Endothelial cell (in vitro differentiated cells): ENCODE results near the gene C13orf46. TPM values are rescaled to one million over a fixed set of nuclear protein-coding genes. Genes with fewer than 3 reads are reported as not detected.
A peak's percentile ranks its signal among the peaks of the same experiment; 100 is the strongest.
"Not testable (repeated sequence)": the region's sequence is repeated elsewhere in the genome, so short reads cannot be mapped to it uniquely, and the experiment has no call there.

ENCODE experiments used
- DNase-seq: peaks from one replicate; pipeline ENCODE4 v3.0.0; 2021; ENCODE audit warnings: low spot score
- H3K27ac Mint-ChIP-seq: one replicate; pipeline ENCODE4 v1.8.0; 2021; ENCODE audit warnings: mixed read lengths, inconsistent platforms; ENCODE audit not compliant: unreplicated experiment
- H3K27me3 Mint-ChIP-seq: one replicate; pipeline ENCODE4 v1.8.0; 2021; ENCODE audit warnings: mild to moderate bottlenecking, moderate library complexity, mixed read lengths, inconsistent platforms; ENCODE audit not compliant: unreplicated experiment
- H3K36me3 Mint-ChIP-seq: one replicate; pipeline ENCODE4 v1.8.0; 2021; ENCODE audit warnings: mild to moderate bottlenecking, low read depth, mixed read lengths, inconsistent platforms; ENCODE audit not compliant: unreplicated experiment
- H3K4me1 Mint-ChIP-seq: one replicate; pipeline ENCODE4 v1.8.0; 2021; ENCODE audit warnings: mild to moderate bottlenecking, mixed read lengths, inconsistent platforms; ENCODE audit not compliant: unreplicated experiment
- H3K4me3 Mint-ChIP-seq: one replicate; pipeline ENCODE4 v1.8.0; 2021; ENCODE audit warnings: mild to moderate bottlenecking, mixed read lengths, inconsistent platforms; ENCODE audit not compliant: unreplicated experiment
- H3K9me3 Mint-ChIP-seq: one replicate; pipeline ENCODE4 v1.8.0; 2021; ENCODE audit warnings: mixed read lengths, inconsistent platforms; ENCODE audit not compliant: unreplicated experiment
- total RNA-seq: library from RNA; stranded (reverse); fragmentation: NEBNext Ultra II Directional; extraction: Animal tissue kit (Norgen Biotek cat#: 25700); gene quantifications from one replicate; pipeline ENCODE4 v1.2.1, GENCODE V29; 2021; ENCODE audit not compliant: unreplicated experiment
- TF ChIP-seq, protein P1 (sequence below): fragments of 200-600 bp; sonication (generic); IDR thresholded peaks from one replicate; pipeline ENCODE4 v1.5.0; 2021; ENCODE audit warnings: antibody characterized with exemption; ENCODE audit not compliant: unreplicated experiment

Gene C13orf46
- total RNA-seq, 1 donor from 2014 or later = 1.5 TPM

DNA sequence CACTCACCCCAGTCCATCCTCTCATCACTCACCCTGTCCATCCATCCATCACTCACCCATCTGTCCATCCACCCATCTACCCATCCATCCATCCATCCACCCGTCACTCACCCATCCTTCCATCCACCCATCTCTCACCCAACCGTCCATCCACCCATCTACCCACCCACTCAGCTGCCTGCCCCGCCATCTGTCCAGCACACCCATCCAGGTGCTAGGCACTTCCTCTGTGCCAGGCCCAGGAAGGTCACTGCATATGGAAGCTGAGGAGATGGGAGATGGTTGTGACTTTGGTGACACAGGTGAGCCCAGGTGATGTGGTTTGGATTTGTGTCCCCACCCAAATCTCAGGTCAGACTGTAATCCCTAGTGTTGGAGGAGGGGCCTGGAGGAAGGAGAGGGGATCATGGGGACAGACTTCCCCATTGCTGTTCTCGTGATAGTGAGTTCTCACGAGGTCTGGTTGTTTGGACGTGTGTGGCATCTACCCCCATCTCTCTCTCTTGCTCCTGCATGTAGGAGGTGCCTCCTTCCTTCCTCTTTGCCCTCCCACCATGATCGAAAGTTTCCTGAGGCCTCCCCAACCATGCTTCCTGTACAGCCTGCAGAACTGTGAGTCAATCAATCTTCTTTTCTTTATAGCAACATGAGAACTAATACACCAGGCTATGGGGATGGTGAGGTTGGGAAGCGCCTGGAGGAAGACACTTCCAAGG lies 15.9 kb upstream of the C13orf46 start:
- H3K27me3 Mint-ChIP-seq = peaks cover 11% of the 10 kb centered on the region
- peaks cover 41% of the 10 kb centered on the region for H3K36me3 Mint-ChIP-seq
- no peak overlapping the region for H3K27ac Mint-ChIP-seq
- peak overlapping the region; percentile 16 for H3K4me3 Mint-ChIP-seq
- TF ChIP-seq, protein P1, sequence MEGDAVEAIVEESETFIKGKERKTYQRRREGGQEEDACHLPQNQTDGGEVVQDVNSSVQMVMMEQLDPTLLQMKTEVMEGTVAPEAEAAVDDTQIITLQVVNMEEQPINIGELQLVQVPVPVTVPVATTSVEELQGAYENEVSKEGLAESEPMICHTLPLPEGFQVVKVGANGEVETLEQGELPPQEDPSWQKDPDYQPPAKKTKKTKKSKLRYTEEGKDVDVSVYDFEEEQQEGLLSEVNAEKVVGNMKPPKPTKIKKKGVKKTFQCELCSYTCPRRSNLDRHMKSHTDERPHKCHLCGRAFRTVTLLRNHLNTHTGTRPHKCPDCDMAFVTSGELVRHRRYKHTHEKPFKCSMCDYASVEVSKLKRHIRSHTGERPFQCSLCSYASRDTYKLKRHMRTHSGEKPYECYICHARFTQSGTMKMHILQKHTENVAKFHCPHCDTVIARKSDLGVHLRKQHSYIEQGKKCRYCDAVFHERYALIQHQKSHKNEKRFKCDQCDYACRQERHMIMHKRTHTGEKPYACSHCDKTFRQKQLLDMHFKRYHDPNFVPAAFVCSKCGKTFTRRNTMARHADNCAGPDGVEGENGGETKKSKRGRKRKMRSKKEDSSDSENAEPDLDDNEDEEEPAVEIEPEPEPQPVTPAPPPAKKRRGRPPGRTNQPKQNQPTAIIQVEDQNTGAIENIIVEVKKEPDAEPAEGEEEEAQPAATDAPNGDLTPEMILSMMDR = no peak
- no peaks in the 10 kb centered on the region for H3K9me3 Mint-ChIP-seq
- H3K4me1 Mint-ChIP-seq = no peaks in the 10 kb centered on the region
- no peak for DNase-seq

DNA sequence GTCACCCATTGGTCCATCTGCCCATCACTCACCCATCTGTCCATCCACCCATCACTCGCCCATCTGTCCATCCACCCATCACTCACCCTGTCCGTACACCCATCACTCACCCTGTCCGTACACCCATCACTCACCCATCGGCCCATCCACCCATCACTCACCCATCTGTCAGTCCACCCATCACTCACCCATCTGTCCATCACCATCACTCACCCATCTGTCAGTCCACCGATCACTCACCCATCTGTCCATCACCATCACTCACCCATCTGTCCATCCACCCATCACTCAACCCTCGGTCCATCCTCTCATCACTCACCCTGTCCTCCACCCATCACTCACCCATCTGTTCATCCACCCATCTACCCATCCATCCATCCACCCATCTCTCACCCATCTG lies 15.0 kb upstream of the C13orf46 start:
- not testable (repeated sequence) for H3K27ac Mint-ChIP-seq, H3K27me3 Mint-ChIP-seq, H3K9me3 Mint-ChIP-seq, DNase-seq, H3K4me1 Mint-ChIP-seq
- H3K4me3 Mint-ChIP-seq = peak overlapping the region; percentile 76
- peaks cover 35% of the 10 kb centered on the region for H3K36me3 Mint-ChIP-seq

DNA sequence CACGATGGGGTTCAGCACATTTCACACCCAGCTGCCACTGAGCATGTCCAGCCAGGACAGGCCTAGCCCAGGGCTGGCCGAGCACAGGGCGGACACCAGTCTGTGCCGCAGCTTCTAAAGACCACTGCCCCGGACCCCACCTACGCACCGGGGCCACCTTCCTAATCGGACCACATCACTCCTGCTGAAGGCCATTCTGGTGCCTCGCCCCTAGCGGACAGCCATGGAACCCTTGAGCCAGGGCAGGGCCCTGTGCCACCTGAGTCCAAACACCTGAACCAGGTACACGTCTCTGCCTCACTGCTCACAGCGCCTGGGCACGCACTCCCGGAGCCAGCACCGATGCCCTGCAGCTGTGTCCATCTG lies 8.4 kb upstream of the C13orf46 start:
- Mint-ChIP-seq H3K9me3 (peaks cover 5% of the 10 kb centered on the region), H3K27me3 (peaks cover 10% of the 10 kb centered on the region), H3K36me3 (peaks cover 31% of the 10 kb centered on the region), H3K4me3 (no peak overlapping the region), H3K27ac (peak overlapping the region; percentile 13), H3K4me1 (peaks cover 3% of the 10 kb centered on the region)
- no peak for DNase-seq
- TF ChIP-seq, protein P1 = no peak

GRCh38 chr13:113981611-113982295 lies 7.9 kb upstream of the C13orf46 start:
- Mint-ChIP-seq H3K36me3 (peaks cover 31% of the 10 kb centered on the region), H3K9me3 (peaks cover 5% of the 10 kb centered on the region), H3K4me1 (peaks cover 3% of the 10 kb centered on the region), H3K27me3 (peaks cover 10% of the 10 kb centered on the region), H3K4me3 (no peak overlapping the region), H3K27ac (no peak overlapping the region)
- TF ChIP-seq, protein P1 = no peak
- DNase-seq = no peak

DNA sequence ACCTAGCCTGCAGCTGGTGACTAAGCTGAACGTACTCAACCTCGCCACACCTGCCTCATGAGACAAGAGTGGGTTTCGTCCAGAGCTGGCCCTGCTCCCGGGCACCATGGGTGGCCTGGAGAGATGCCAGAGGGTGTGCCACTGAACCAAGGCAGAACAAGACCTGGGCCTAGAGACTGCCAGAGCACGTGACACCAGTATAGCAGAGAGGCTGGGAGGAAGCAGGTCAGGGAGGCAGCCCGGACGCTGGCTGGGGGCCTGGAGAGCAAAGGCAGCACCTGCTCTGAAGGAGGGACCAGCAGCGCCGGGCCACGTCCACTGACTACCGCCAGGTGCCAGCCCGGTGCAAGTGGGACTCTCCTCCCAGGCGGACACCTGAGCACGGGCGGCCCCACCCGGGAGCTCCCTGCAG lies 7.3 kb upstream of the C13orf46 start:
- Mint-ChIP-seq H3K36me3 (peaks cover 31% of the 10 kb centered on the region), H3K4me1 (peaks cover 3% of the 10 kb centered on the region), H3K4me3 (no peak overlapping the region), H3K27ac (no peak overlapping the region), H3K9me3 (peaks cover 5% of the 10 kb centered on the region), H3K27me3 (peaks cover 10% of the 10 kb centered on the region)
- TF ChIP-seq, protein P1 = no peak
- DNase-seq = no peak
